ENCODE data around the gene UBR2. TPM values are rescaled to one million over a fixed set of nuclear protein-coding genes. Genes with fewer than 3 reads are reported as not detected.
"Not testable (repeated sequence)": the region's sequence is repeated elsewhere in the genome, so short reads cannot be mapped to it uniquely, and the experiment has no call there.

Gene UBR2
- total RNA-seq, 4 donors from 2014 or later, result 15.9 to 52.7 (median 49.4) TPM

DNA sequence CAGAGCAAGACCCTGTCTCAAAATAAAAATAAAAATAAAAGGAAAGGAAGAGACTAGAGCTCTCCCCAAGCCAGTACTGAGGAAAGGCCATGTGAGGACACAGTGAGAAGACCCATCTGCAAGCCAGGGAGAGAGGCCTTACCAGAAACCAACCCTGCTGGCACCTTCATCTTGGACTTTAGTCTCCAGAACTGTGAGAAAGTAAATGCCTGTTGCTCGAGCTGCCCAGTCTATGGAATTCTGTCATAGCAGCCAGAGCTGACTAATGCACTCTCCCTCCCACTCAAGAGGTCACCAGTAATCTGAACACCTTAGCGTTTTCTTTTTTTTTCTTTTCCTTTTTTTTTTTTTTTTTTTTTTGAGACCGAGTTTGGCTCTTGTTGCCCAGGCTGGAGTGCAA, 165.9 kb downstream of the UBR2 start:
- Histone ChIP-seq H3K27me3 (no peaks in the 10 kb centered on the region), H3K9me3 (no peaks in the 10 kb centered on the region), H3K27ac (no peak overlapping the region), H3K36me3 (no peaks in the 10 kb centered on the region), H3K4me3 (no peak overlapping the region), H3K4me1 (peaks cover 7 to 22% (median 13%) of the 10 kb centered on the region in 4 donors)
- DNase-seq, result no peak
- TF ChIP-seq, protein P1, sequence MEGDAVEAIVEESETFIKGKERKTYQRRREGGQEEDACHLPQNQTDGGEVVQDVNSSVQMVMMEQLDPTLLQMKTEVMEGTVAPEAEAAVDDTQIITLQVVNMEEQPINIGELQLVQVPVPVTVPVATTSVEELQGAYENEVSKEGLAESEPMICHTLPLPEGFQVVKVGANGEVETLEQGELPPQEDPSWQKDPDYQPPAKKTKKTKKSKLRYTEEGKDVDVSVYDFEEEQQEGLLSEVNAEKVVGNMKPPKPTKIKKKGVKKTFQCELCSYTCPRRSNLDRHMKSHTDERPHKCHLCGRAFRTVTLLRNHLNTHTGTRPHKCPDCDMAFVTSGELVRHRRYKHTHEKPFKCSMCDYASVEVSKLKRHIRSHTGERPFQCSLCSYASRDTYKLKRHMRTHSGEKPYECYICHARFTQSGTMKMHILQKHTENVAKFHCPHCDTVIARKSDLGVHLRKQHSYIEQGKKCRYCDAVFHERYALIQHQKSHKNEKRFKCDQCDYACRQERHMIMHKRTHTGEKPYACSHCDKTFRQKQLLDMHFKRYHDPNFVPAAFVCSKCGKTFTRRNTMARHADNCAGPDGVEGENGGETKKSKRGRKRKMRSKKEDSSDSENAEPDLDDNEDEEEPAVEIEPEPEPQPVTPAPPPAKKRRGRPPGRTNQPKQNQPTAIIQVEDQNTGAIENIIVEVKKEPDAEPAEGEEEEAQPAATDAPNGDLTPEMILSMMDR (IDR thresholded peaks at IDR 0.05), result no peak
- no peak for TF ChIP-seq POLR2AphosphoS5 (IDR thresholded peaks at IDR 0.05)
- TF ChIP-seq POLR2A (IDR thresholded peaks at IDR 0.05), result no peak
- no peak for TF ChIP-seq EP300 (IDR thresholded peaks at IDR 0.05; ENCODE audit: low read depth)
- intact Hi-C loops (cut with DNase I; ENCODE audit: low total_unique reads), result loop anchor here (5.0 to 10.0 kb wide), 2 partner anchors 67 to 145 kb away; partner anchors contain the start of gene RPL7L1
- 26 to 53% methylated on average over 2 to 3 of the region's 3 CpGs for WGBS, 2 donors (ENCODE audit: low coverage in 1 of 2)
- in situ Hi-C loops (cut with MboI; ENCODE audit: low pct_ligation_motif_present in 1 of 4, low pct_unique_long_range_greater_than_20kb in 1 of 4, low sequenced_read_pairs in 3 of 4), result loop anchor here in 3 of 4 donors (5.0 to 25.0 kb wide), 3 partner anchors 67 to 158 kb away; partner anchors contain the start of gene RPL7L1 (in 1 of the 3)

GRCh38 chr6:42733867-42734481, 170.1 kb downstream of the UBR2 start:
- intact Hi-C loops (cut with DNase I; ENCODE audit: low total_unique reads), result not testable (repeated sequence)
- in situ Hi-C loops (cut with MboI; ENCODE audit: low pct_ligation_motif_present in 1 of 4, low pct_unique_long_range_greater_than_20kb in 1 of 4, low sequenced_read_pairs in 3 of 4), result loop anchor here in 2 of 4 donors (25.0 kb wide), 2 partner anchors 128 to 153 kb away; partner anchors contain the start of gene RPL7L1 (in 1 of the 2)
- 78 to 82% methylated on average over 10 to 13 of the region's 13 CpGs for WGBS, 2 donors (ENCODE audit: low coverage in 1 of 2)

GRCh38 chr6:42735976-42736375, 172.1 kb downstream of the UBR2 start:
- no peaks in the 10 kb centered on the region for H3K9me3 ChIP-seq
- H3K27me3 ChIP-seq, result no peaks in the 10 kb centered on the region
- intact Hi-C loops (cut with DNase I; ENCODE audit: low total_unique reads), result no loop called here
- in situ Hi-C loops (cut with MboI; ENCODE audit: low pct_ligation_motif_present in 1 of 4, low pct_unique_long_range_greater_than_20kb in 1 of 4, low sequenced_read_pairs in 3 of 4), result loop anchor here in 2 of 4 donors (25.0 kb wide), 2 partner anchors 126 to 151 kb away; partner anchors contain the start of gene RPL7L1 (in 1 of the 2)
- H3K27ac ChIP-seq, result no peak overlapping the region
- DNase-seq, result no peak
- no peak overlapping the region for H3K4me3 ChIP-seq
- TF ChIP-seq POLR2A (IDR thresholded peaks at IDR 0.05) (no peak), POLR2AphosphoS5 (IDR thresholded peaks at IDR 0.05) (no peak), EP300 (IDR thresholded peaks at IDR 0.05; ENCODE audit: low read depth) (no peak)
- TF ChIP-seq, protein P1 (IDR thresholded peaks at IDR 0.05), result no peak
- H3K36me3 ChIP-seq, result no peaks in the 10 kb centered on the region
- WGBS, 2 donors (ENCODE audit: low coverage in 1 of 2), result 78 to 92% methylated on average over 1 to 3 of the region's 3 CpGs
- no peaks in the 10 kb centered on the region for H3K4me1 ChIP-seq

More at GRCh38 chr6:42733867-42734481, 170.1 kb downstream of the UBR2 start:
- H3K36me3 ChIP-seq, H3K27ac ChIP-seq, H3K4me1 ChIP-seq, H3K4me3 ChIP-seq, DNase-seq, H3K27me3 ChIP-seq, H3K9me3 ChIP-seq: not testable (repeated sequence)

DNA sequence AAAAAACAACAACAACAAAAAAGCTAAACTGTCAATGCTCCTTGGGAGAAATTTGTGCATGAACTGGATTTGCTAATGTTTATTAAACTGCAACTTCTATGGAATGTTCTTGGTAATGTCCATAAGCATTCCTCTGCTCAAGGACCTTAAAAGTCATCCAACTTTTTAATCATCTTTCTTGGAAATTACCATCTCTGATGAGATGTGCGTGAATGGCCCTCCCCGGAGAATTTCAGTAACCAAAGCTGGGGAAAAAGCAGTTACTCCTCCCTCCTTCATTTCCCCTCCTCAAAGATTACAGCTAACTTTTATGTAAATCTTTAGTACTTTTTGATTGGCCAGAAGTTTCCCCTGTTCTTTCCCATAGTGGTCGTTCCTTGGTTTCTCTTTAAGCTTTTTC, 176.9 kb downstream of the UBR2 start:
- WGBS, 2 donors (ENCODE audit: low coverage in 1 of 2), result 55 to 56% methylated on average over 3 of the region's 3 CpGs
- Histone ChIP-seq H3K9me3 (no peaks in the 10 kb centered on the region), H3K36me3 (no peaks in the 10 kb centered on the region), H3K27ac (no peak overlapping the region), H3K27me3 (no peaks in the 10 kb centered on the region), H3K4me1 (peaks cover 8 to 15% (median 13%) of the 10 kb centered on the region in 4 donors), H3K4me3 (no peak overlapping the region)
- in situ Hi-C loops (cut with MboI; ENCODE audit: low pct_ligation_motif_present in 1 of 4, low pct_unique_long_range_greater_than_20kb in 1 of 4, low sequenced_read_pairs in 3 of 4) (loop anchor here in 2 of 4 donors (25.0 kb wide), 2 partner anchors 122 to 147 kb away; partner anchors contain the start of gene RPL7L1 (in 1 of the 2)), intact Hi-C loops (cut with DNase I; ENCODE audit: low total_unique reads) (no loop called here)
- no peak for DNase-seq
- TF ChIP-seq EP300 (IDR thresholded peaks at IDR 0.05; ENCODE audit: low read depth) (no peak), POLR2AphosphoS5 (IDR thresholded peaks at IDR 0.05) (no peak), POLR2A (IDR thresholded peaks at IDR 0.05) (no peak)
- TF ChIP-seq, protein P1 (IDR thresholded peaks at IDR 0.05), result no peak
